OCI-LY3 (cell line): Measurements from ENCODE around the gene C12orf57.
A peak's percentile ranks its signal among the peaks of the same experiment; 100 is the strongest.

Source experiments
- H2AFZ ChIP-seq: fragments of 200-600, 300-600 bp; shearing (Covaris generic); 2 replicates; pipeline ENCODE4 v1.6.0; 2014; ENCODE audit warnings: antibody characterized with exemption, low read depth, low read length
- H3K27ac ChIP-seq: fragments of 200-600, 300-600 bp; sonication (generic); 2 replicates; pipeline ENCODE4 v1.5.1; 2014; ENCODE audit warnings: mild to moderate bottlenecking, low read length, moderate library complexity, mixed read lengths
- H3K27me3 ChIP-seq: fragments of 200-600, 300-600 bp; sonication (generic); 2 replicates; pipeline ENCODE4 v1.6.1; 2014; ENCODE audit warnings: low read depth, low read length, mixed read lengths
- H3K36me3 ChIP-seq: fragments of 200-600, 300-600 bp; sonication (generic); replicated peaks from 2 replicates; pipeline ENCODE3; 2014; ENCODE audit warnings: low read depth, low read length, mixed read lengths
- H3K4me1 ChIP-seq: fragments of 300-600, 200-600 bp; sonication (generic); 2 replicates; pipeline ENCODE4 v1.6.1; 2014; ENCODE audit warnings: low read length, mixed read lengths
- H3K4me2 ChIP-seq: fragments of 200-600, 300-600 bp; sonication (generic); 2 replicates; pipeline ENCODE4 v1.6.1; 2014; ENCODE audit warnings: low read length, mixed read lengths
- H3K4me3 ChIP-seq: fragments of 300-600, 200-600 bp; sonication (generic); 2 replicates; pipeline ENCODE4 v1.5.1; 2014; ENCODE audit warnings: antibody characterized with exemption, mild to moderate bottlenecking, low read length, moderate library complexity
- H3K79me2 ChIP-seq: fragments of 300-600, 200-600 bp; shearing (Covaris generic); 2 replicates; pipeline ENCODE4 v1.6.1; 2014; ENCODE audit warnings: mild to moderate bottlenecking, low read length, mixed read lengths
- H3K9ac ChIP-seq: fragments of 300-600, 200-600 bp; shearing (Covaris generic); 2 replicates; pipeline ENCODE4 v1.6.0; 2014; ENCODE audit warnings: mild to moderate bottlenecking, low read length, moderate library complexity
- H3K9me3 ChIP-seq: fragments of 200-600, 300-600 bp; shearing (Covaris generic); 2 replicates; pipeline ENCODE4 v1.6.1; 2014; ENCODE audit warnings: low read length, mixed read lengths; ENCODE audit not compliant: insufficient read depth
- H4K20me1 ChIP-seq: fragments of 200-600, 300-600 bp; sonication (generic); 2 replicates; pipeline ENCODE4 v1.6.1; 2016; ENCODE audit warnings: low read length, mixed read lengths; ENCODE audit not compliant: insufficient read depth
- CTCF ChIP-seq: fragments of 200-600, 300-600 bp; sonication (generic); IDR thresholded peaks from 2 replicates; pipeline ENCODE4 v1.5.1; 2014; ENCODE audit warnings: antibody characterized with exemption, low read length, low read depth
- EZH2phosphoT487 ChIP-seq: fragments of 200-600 bp; shearing (Covaris generic); IDR thresholded peaks from 2 replicates; pipeline ENCODE4 v1.6.1; 2018; ENCODE audit warnings: antibody characterized with exemption, mixed run types, low read depth

Gene C12orf57

DNA sequence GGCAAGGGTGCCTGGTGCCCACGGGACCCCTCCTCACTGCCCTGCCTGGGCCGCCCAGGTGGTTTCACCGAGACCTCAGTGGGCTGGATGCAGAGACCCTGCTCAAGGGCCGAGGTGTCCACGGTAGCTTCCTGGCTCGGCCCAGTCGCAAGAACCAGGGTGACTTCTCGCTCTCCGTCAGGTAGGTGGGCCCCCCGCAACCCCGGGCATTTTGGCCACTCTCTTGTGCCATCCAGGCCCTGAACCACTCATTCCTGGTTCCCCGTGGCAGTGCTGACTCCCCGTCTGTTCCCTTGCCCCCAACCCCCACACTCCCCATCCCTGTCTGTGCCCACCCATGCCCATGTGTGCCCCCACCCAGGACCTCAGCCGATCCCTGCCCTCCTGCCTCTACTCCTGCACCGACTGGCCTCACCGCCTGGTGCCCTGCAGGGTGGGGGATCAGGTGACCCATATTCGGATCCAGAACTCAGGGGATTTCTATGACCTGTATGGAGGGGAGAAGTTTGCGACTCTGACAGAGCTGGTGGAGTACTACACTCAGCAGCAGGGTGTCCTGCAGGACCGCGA, 7.8 kb downstream of the C12orf57 start:
- peaks cover 14% of the 10 kb centered on the region for H3K79me2 ChIP-seq
- H3K27ac ChIP-seq, result peak overlapping the region; percentile 59
- H3K36me3 ChIP-seq, result peaks cover 8% of the 10 kb centered on the region
- H3K9ac ChIP-seq, result peak overlapping the region; percentile 87
- peaks cover 48% of the 10 kb centered on the region for H3K4me1 ChIP-seq
- H4K20me1 ChIP-seq, result peaks cover 4% of the 10 kb centered on the region; the same call in 1 of the 2 replicates
- no peak overlapping the region for H2AFZ ChIP-seq
- H3K9me3 ChIP-seq, result no peaks in the 10 kb centered on the region
- TF ChIP-seq EZH2phosphoT487 (no peak), CTCF (no peak)
- no peaks in the 10 kb centered on the region for H3K27me3 ChIP-seq
- H3K4me3 ChIP-seq, result peak overlapping the region; percentile 84
- H3K4me2 ChIP-seq, result peak overlapping the region; percentile 94

DNA sequence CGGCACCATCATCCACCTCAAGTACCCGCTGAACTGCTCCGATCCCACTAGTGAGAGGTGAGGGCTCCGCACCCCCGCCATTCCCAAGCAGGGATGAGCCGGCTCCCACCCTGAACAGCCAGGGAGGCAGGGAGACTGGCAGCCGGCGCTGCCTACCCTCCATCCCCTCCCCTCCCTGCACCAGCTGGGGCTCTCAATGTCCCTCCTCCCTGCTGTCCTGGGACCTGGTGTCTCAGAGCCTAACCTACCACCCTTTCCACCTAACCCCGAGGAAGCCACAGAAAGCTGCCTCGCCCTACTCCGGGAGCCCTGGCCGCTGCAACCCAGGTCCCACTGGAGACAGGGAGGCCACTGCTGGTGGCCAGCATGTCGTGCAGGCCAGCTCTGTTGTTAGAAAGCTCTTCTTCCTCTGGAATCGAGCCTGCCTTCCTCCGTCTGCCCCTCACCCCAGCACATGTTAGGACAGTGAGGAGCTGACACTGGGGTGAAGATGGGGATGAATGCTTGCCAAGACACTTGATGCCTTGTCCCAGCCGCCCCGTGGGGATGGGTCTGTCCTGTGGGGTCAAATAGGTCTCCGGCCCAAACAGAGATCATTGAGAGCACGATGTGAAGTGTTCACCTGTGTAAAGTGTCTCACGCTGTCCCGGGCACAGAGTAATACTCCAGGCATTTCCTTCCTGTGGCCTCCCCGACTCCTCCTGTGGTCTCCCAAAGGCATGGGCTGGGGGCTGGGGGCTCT, 8.5 kb downstream of the C12orf57 start:
- peak overlapping the region; percentile 84 for H3K4me3 ChIP-seq

GRCh38 chr12:6952863-6953441, 9.1 kb downstream of the C12orf57 start:
- H3K4me3 ChIP-seq, result peak overlapping the region; percentile 84
- H3K4me1 ChIP-seq, result peaks cover 44% of the 10 kb centered on the region
- H3K4me2 ChIP-seq, result peak overlapping the region; percentile 94
- H4K20me1 ChIP-seq, result peaks cover 4% of the 10 kb centered on the region; the same call in 1 of the 2 replicates
- peaks cover 16% of the 10 kb centered on the region for H3K36me3 ChIP-seq
- H2AFZ ChIP-seq, result no peak overlapping the region
- H3K79me2 ChIP-seq, result peaks cover 14% of the 10 kb centered on the region
- no peaks in the 10 kb centered on the region for H3K9me3 ChIP-seq
- H3K27ac ChIP-seq, result peak overlapping the region; percentile 59
- no peak for TF ChIP-seq CTCF
- no peak for TF ChIP-seq EZH2phosphoT487
- H3K27me3 ChIP-seq, result no peaks in the 10 kb centered on the region
- peak overlapping the region; percentile 87 for H3K9ac ChIP-seq

More for the DNA sequence above, 8.5 kb downstream of the C12orf57 start:
- peaks cover 42% of the 10 kb centered on the region for H3K4me1 ChIP-seq
- H3K27me3 ChIP-seq, result no peaks in the 10 kb centered on the region
- no peak overlapping the region for H2AFZ ChIP-seq
- H3K4me2 ChIP-seq, result peak overlapping the region; percentile 94
- TF ChIP-seq CTCF (no peak), EZH2phosphoT487 (no peak)
- H3K79me2 ChIP-seq, result peaks cover 14% of the 10 kb centered on the region
- H3K27ac ChIP-seq, result peak overlapping the region; percentile 59
- no peaks in the 10 kb centered on the region for H3K9me3 ChIP-seq
- H3K9ac ChIP-seq, result peak overlapping the region; percentile 87
- peaks cover 4% of the 10 kb centered on the region; the same call in 1 of the 2 replicates for H4K20me1 ChIP-seq
- H3K36me3 ChIP-seq, result peaks cover 11% of the 10 kb centered on the region
